Central memory CD4-positive, alpha-beta T cell (primary cell): ENCODE results near the gene FLT1.

Source experiments
- DNase-seq: peaks from one replicate; pipeline ENCODE4 v3.0.0; 2022

FLT1 gene

GRCh38 chr13:28457521-28457920 lies 37.4 kb downstream of the FLT1 start:
- DNase-seq, result no peak

GRCh38 chr13:28455580-28456194 lies 39.2 kb downstream of the FLT1 start:
- DNase-seq, result no peak

- no peak for DNase-seq
Measured at GRCh38 chr13:28452755-28453154, 42.2 kb downstream of the FLT1 start.

GRCh38 chr13:28451482-28452217 lies 43.3 kb downstream of the FLT1 start:
- DNase-seq, result no peak

GRCh38 chr13:28449826-28450773 lies 44.8 kb downstream of the FLT1 start:
- no peak for DNase-seq

GRCh38 chr13:28448651-28449358 lies 46.1 kb downstream of the FLT1 start:
- DNase-seq, result no peak

- no peak for DNase-seq
Measured at GRCh38 chr13:28447989-28448388, 46.9 kb downstream of the FLT1 start.

- no peak for DNase-seq
Measured at GRCh38 chr13:28447206-28447605, 47.7 kb downstream of the FLT1 start.

- no peak for DNase-seq
Measured at GRCh38 chr13:28442839-28443238, 52.1 kb downstream of the FLT1 start.

- DNase-seq, result no peak
Measured at GRCh38 chr13:28441529-28441928, 53.4 kb downstream of the FLT1 start.

GRCh38 chr13:28440774-28441504 lies 54.0 kb downstream of the FLT1 start:
- DNase-seq, result no peak

GRCh38 chr13:28438598-28439334 lies 56.2 kb downstream of the FLT1 start:
- DNase-seq, result no peak

GRCh38 chr13:28438067-28438466 lies 56.9 kb downstream of the FLT1 start:
- DNase-seq, result no peak

- DNase-seq, result no peak
Measured at GRCh38 chr13:28435917-28436316, 59.0 kb downstream of the FLT1 start.

- no peak for DNase-seq
Measured at GRCh38 chr13:28434926-28435325, 60.0 kb downstream of the FLT1 start.

- no peak for DNase-seq
Measured at GRCh38 chr13:28432816-28433560, 61.9 kb downstream of the FLT1 start.

- no peak for DNase-seq
Measured at GRCh38 chr13:28429685-28430290, 65.1 kb downstream of the FLT1 start.

- no peak for DNase-seq
Measured at GRCh38 chr13:28429096-28429495, 65.8 kb downstream of the FLT1 start.

- no peak for DNase-seq
Measured at GRCh38 chr13:28426381-28426780, 68.5 kb downstream of the FLT1 start.

GRCh38 chr13:28425793-28426192 lies 69.1 kb downstream of the FLT1 start:
- no peak for DNase-seq
